PC-3 (cell line): ENCODE data around the gene ADARB2.

Source experiments
- EZH2 ChIP-seq: fragments of 300-600 bp; sonication (generic); IDR thresholded peaks from one replicate; pipeline ENCODE4 v1.6.1; 2017; ENCODE audit warnings: antibody characterized with exemption, mild to moderate bottlenecking, low read length; ENCODE audit not compliant: unreplicated experiment
- TF ChIP-seq, protein P1 (sequence below): fragments of 300-600 bp; sonication (generic); conservative IDR thresholded peaks from 2 replicates; pipeline ENCODE4 v1.5.1; 2017; ENCODE audit warnings: antibody characterized with exemption, low read depth, mild to moderate bottlenecking, low read length

DNA sequence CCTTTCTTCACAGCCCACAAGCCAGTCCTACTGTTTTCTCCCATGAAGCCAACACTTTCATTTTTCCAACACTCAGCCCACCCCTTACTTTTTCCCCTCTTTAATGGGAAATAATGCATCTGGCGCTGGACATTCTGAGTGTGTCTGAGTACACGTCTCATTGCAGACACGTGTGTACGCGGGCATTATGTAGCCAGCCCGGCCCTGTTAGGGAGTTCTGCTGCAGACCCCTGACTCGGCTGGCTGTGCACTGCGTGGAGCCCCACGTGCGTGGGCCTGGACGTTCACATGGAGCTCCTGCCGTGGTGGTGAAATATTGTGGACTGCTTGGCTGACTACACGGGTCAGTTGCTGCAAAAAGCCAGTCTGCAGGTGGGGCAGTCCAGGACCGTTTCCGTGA is 233.0 kb downstream of the ADARB2 start:
- TF ChIP-seq, protein P1, sequence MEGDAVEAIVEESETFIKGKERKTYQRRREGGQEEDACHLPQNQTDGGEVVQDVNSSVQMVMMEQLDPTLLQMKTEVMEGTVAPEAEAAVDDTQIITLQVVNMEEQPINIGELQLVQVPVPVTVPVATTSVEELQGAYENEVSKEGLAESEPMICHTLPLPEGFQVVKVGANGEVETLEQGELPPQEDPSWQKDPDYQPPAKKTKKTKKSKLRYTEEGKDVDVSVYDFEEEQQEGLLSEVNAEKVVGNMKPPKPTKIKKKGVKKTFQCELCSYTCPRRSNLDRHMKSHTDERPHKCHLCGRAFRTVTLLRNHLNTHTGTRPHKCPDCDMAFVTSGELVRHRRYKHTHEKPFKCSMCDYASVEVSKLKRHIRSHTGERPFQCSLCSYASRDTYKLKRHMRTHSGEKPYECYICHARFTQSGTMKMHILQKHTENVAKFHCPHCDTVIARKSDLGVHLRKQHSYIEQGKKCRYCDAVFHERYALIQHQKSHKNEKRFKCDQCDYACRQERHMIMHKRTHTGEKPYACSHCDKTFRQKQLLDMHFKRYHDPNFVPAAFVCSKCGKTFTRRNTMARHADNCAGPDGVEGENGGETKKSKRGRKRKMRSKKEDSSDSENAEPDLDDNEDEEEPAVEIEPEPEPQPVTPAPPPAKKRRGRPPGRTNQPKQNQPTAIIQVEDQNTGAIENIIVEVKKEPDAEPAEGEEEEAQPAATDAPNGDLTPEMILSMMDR = no peak
- no peak for TF ChIP-seq EZH2
